ENCODE measurements around the gene PALM.

PALM gene

DNA sequence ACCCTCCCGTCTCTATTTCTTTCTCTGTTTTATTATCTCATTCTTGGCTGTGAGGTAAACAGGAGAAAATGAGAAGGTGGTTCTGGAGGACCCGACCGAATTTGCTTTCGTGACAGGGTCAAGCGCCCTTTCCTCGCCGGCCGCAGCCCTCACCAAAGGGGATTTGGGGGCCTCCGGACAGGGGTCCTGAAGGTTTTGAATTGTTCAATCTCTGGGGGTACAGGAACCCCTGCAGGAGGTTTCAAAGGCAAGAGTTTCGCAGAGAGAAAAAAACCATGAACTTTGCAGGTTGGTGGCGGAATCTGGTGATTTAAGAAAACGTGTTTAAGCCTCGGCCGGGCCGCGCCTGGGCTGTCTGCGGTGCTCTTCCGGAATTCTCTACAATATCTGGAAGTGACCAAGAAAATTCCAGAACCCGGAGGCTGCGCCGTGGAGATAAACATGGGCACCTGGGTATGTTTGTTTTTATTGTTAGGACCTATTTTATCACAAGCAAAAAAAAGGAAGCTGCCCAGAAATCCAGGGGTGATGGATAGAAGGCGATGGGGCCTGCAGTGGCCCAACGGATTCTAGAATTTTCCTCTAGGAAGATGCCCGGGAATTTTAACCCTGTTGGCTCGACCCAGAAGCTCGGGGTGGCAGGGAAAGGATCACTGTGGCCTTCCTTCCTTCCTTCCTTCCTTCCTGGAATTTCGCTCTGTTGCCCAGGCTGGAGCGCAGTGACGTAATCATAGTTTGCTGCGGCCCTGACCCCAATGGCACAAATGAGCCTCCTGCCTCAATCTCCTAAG is 74.3 kb downstream of the PALM start:
- DNase-seq (ENCODE audit: low read depth) = no peak

- no peak for DNase-seq (ENCODE audit: low read depth)
Measured at GRCh38 chr19:784541-784940, 75.8 kb downstream of the PALM start.

DNA sequence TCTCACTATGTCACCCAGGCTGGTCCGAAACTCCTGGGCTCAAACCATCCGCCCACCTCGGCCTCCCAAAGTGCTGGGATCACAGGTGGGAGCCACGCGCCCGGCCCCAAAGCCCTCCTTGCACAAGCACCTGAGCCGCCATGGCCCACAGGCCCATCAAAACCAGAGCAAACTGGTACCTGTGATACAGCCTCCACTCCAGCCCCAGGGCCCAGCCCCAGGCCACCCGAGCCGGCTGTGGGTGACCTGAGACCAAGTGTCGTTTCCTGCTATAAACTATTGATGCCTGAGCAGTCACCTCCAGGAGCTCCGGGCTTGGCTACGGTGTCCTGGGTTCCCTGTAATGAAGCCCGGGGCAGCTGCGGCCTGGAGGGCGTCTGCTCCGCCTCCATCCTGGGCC is 78.8 kb downstream of the PALM start:
- DNase-seq (ENCODE audit: low read depth) = no peak

DNA sequence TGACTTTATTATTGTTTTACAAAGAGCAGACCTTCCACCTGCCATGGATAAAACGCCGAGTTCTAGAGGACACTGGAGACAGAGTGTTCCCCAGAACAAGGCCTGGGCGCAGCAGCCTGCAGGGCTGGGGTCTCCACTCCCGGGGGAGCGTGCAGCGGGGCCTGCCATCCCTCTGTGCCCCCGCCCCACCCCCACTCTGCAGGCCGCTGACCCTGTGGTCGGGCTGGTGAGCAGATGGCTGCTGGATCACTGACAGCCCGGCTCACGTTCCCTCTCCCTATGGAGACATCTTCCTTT is 79.9 kb downstream of the PALM start:
- DNase-seq (ENCODE audit: low read depth) = no peak

DNA sequence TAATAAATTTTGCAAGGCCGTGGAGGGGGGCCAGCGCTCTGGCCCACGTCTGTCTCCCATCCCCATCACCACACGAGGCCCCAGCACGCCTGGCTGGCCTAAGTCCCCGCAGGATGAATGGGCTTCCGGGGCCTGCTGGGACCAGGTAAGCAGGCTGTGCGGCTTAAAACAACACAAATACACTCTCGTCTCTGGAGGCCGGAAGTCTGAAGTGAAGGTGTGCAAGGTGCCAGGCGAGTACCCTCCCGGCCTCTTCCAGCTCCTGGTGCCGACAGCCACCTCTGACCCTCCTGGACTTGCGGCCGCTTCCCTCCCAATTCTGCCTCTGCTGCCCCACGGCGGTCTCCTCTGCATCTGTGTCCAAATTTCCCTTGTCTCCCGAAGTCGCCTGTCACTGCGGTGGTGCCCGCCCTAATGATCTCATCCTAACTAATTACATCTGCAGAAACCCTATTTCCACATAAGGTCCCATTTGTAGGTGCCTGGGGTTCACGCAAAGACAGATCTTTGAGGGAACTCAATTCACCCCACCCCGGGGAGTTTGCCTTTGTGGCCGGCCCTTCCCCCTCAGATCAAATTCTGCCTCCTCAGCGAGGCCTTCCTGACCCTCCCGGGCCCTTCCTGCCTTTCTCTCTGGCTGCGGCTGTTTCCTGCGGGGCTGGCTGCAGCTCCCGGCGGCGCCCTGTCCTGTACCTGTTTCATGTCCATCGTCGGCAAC is 80.4 kb downstream of the PALM start:
- DNase-seq (ENCODE audit: low read depth) = no peak

- no peak for DNase-seq (ENCODE audit: low read depth)
Measured at GRCh38 chr19:789701-790060, 80.9 kb downstream of the PALM start.

GRCh38 chr19:791007-791566 is 82.4 kb downstream of the PALM start:
- DNase-seq (ENCODE audit: low read depth) = no peak

GRCh38 chr19:791567-792305 is 83.0 kb downstream of the PALM start:
- no peak for DNase-seq (ENCODE audit: low read depth)

GRCh38 chr19:792306-792885 is 83.7 kb downstream of the PALM start:
- DNase-seq (ENCODE audit: low read depth) = no peak

GRCh38 chr19:793806-794205 is 85.1 kb downstream of the PALM start:
- no peak for DNase-seq (ENCODE audit: low read depth)

DNA sequence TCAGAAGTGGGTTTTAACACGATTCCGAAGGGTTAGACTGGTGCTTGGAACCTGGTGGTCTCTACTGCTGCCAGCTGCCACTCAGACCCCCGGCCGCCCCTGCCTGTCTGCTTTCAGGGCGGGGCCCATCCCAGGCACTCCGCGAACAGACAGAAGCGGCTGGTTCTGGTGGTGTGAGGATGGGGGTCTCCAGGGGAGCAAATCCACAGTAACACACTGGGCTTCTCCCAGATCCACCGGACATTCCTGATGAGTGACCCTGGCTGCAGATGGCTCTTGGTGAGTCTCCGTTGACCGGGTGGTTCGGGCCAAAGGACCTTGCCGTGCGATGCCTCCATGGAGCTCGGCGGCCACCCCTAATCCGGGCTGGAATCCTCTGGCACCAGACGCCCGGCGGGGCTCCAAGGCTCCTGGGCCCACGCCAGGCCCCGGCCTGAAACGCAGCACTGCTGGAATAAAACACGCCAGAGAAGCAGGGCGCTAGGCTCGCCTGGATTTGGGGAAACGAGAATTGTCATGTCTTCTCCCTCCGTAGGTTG is 86.4 kb downstream of the PALM start:
- no peak for DNase-seq (ENCODE audit: low read depth)

DNA sequence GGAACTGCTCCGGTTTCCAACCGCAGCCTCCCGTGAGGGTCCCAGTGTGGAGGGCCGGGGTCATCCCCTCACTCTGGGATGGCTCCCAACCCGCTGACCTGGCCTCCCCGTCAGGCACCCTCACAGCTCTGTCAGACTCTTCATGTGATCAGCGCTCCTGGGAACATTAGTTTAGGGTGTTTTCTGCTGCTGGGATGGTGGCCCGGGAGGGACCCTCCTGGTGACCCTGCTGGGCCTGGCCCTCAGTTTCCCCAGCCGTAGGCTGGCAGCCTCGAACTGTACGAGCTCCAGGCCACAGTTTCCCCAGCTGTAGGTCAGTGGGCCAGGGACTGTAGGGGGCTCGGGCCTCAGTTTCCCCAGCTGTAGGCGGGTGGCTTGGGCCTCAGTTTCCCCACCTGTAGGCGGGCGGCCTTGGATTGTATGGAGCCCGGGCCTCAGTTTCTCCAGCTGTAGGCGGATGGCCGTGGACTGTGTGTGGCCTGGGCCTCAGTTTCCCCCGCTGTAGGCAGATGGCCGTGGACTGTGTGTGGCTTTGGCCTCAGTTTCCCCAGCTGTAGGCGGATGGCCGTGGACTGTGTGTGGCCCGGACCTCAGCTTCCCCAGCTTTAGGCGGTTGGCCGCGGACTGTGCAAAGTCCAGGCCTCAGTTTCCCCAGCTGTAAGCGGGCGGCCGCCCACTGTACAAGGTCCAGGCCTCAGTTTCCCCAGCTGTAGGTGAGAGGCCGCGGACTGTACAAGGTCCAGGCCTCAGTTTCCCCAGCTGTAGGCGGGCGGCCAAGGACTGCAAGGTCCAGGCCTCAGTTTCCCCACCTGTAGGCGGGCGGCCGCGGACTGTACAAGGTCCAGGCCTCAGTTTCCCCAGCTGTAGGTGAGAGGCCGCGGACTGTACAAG is 87.2 kb downstream of the PALM start:
- DNase-seq (ENCODE audit: low read depth) = no peak

DNA sequence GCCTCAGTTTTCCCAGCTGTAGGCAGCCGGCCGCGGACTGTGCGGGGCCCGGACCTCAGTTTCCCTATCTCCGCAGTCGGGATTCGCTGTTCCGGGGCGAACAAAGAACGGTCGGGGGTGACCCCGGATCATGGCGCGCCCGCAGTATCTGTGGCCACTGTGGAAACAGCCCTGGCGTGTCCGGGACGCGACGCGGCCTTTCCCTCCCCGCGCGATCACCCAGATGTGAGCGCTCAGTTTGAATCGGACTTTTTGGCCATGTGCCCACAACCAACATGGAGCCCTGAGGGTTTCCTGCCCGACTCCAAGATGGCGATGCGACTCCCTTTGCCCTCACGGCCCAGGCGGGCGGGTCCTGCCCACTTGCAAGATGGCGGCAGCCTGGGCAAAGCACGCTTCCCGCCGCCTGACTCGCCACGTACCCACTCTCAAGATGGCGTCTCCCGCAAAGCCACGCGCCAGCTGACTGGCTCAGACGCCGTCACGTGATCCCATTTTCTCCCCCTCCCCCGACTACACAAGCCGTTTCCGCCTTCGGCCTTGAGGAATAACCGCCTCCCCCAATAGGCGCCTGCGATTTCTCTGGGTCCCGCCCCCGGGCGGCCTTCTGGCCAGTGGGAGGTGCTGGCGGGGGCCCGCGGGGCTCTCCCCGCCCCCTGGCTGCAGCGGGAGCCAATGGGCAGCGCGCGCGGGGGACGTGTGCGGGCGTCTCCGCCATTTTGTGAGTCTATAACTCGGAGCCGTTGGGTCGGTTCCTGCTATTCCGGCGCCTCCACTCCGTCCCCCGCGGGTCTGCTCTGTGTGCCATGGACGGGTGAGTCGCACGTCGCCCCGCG is 88.2 kb downstream of the PALM start, which contains the start of gene PTBP1:
PTBP1 (plus strand) TSS at position 761 of the 836 bp plus-strand sequence; CDS start at position 807, 46 bp downstream.
- peak; percentile 93 for DNase-seq (ENCODE audit: low read depth)
